ENCODE results near the gene TRIM17.

Gene TRIM17

DNA sequence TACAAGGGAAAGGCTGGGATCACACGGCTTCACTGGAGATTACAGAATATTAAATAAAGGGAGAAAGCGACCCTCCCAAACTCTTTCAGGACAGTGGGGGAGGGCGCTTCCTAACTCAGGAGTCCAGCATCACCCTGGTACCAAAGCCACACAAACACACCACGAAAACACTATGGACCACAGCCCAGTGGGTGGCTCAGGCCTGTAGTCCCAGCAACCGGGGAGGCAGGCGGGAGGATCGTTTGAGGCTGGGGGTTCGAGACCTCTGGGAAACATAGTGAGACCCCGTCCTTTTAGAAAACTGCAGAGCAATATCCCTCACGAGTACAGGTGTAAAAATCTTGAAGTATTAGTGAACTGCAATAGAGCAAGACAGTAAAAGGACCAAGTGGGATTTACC, 26.0 kb downstream of the TRIM17 start:
- TF ChIP-seq EP300 (IDR thresholded peaks at IDR 0.05; ENCODE audit: borderline replicate concordance) (no peak), EGR1 (IDR thresholded peaks at IDR 0.05) (no peak), YY1 (IDR thresholded peaks at IDR 0.05; ENCODE audit: low read depth) (no peak), CREB1 (IDR thresholded peaks at IDR 0.05; ENCODE audit: low read depth) (no peak)
- TF ChIP-seq, protein P1, sequence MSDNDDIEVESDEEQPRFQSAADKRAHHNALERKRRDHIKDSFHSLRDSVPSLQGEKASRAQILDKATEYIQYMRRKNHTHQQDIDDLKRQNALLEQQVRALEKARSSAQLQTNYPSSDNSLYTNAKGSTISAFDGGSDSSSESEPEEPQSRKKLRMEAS (IDR thresholded peaks at IDR 0.05), result no peak
- TF ChIP-seq, protein P2, sequence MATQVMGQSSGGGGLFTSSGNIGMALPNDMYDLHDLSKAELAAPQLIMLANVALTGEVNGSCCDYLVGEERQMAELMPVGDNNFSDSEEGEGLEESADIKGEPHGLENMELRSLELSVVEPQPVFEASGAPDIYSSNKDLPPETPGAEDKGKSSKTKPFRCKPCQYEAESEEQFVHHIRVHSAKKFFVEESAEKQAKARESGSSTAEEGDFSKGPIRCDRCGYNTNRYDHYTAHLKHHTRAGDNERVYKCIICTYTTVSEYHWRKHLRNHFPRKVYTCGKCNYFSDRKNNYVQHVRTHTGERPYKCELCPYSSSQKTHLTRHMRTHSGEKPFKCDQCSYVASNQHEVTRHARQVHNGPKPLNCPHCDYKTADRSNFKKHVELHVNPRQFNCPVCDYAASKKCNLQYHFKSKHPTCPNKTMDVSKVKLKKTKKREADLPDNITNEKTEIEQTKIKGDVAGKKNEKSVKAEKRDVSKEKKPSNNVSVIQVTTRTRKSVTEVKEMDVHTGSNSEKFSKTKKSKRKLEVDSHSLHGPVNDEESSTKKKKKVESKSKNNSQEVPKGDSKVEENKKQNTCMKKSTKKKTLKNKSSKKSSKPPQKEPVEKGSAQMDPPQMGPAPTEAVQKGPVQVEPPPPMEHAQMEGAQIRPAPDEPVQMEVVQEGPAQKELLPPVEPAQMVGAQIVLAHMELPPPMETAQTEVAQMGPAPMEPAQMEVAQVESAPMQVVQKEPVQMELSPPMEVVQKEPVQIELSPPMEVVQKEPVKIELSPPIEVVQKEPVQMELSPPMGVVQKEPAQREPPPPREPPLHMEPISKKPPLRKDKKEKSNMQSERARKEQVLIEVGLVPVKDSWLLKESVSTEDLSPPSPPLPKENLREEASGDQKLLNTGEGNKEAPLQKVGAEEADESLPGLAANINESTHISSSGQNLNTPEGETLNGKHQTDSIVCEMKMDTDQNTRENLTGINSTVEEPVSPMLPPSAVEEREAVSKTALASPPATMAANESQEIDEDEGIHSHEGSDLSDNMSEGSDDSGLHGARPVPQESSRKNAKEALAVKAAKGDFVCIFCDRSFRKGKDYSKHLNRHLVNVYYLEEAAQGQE (IDR thresholded peaks at IDR 0.05; ENCODE audit: low read depth), result no peak

DNA sequence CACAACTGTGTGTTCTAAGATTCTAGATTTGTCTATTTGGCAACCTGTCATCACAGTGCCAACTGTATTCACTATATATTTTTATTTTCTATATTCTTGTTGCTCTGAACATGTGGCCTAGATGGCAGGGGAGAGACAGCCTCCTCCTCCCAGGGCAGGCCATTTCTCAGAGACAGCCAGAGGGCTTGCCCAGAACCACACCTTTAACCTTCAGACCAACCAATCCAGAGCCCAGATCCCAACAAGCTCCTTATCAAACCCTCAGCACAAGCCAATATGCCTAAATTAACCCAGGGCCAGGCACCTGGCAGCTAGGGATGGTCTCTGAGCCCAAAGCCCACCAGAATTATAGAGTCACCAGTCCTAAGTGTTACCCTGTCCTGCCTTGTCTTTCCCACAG, 29.3 kb downstream of the TRIM17 start:
- TF ChIP-seq, protein P1 (IDR thresholded peaks at IDR 0.05), result no peak
- TF ChIP-seq CREB1 (IDR thresholded peaks at IDR 0.05; ENCODE audit: low read depth), result no peak
- no peak for TF ChIP-seq EP300 (IDR thresholded peaks at IDR 0.05; ENCODE audit: borderline replicate concordance)
- no peak for TF ChIP-seq ZBTB7A (IDR thresholded peaks at IDR 0.05; ENCODE audit: low read depth)
- no peak for TF ChIP-seq RAD21 (IDR thresholded peaks at IDR 0.05; ENCODE audit: low read depth)
- no peak for TF ChIP-seq CEBPB (IDR thresholded peaks at IDR 0.05)
- TF ChIP-seq TAF1 (IDR thresholded peaks at IDR 0.05; ENCODE audit: low read depth), result no peak
- TF ChIP-seq FOXM1 (IDR thresholded peaks at IDR 0.05; ENCODE audit: borderline replicate concordance, low read depth), result no peak
- TF ChIP-seq, protein P2 (IDR thresholded peaks at IDR 0.05; ENCODE audit: low read depth), result no peak
- TF ChIP-seq NFIC (IDR thresholded peaks at IDR 0.05), result no peak
- no peak for TF ChIP-seq TCF12 (IDR thresholded peaks at IDR 0.05; ENCODE audit: low read depth)
- no peak for TF ChIP-seq TEAD4 (IDR thresholded peaks at IDR 0.05)
- no peak for TF ChIP-seq YY1 (IDR thresholded peaks at IDR 0.05; ENCODE audit: low read depth)
- TF ChIP-seq, protein P3, sequence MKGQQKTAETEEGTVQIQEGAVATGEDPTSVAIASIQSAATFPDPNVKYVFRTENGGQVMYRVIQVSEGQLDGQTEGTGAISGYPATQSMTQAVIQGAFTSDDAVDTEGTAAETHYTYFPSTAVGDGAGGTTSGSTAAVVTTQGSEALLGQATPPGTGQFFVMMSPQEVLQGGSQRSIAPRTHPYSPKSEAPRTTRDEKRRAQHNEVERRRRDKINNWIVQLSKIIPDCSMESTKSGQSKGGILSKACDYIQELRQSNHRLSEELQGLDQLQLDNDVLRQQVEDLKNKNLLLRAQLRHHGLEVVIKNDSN (IDR thresholded peaks at IDR 0.05), result no peak
- TF ChIP-seq EGR1 (IDR thresholded peaks at IDR 0.05), result no peak

DNA sequence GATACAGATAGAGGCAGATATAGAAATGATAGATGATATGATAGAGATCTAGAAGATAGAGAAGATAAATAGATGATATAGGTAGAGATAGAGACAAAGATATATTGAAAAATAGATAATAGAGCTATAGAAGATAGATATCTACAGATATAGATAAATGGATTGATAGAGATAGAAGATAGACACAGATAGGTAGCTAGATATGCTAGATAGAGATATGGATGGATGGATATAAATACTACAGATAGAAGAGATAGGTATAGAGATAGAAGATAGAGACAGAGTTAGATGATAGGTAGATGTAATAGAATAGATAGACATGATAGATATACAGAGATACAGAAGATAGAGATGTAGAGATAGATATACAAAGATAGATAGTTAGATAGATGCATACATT, 31.4 kb downstream of the TRIM17 start:
- TF ChIP-seq TAF1 (IDR thresholded peaks at IDR 0.05; ENCODE audit: low read depth), result no peak
- TF ChIP-seq CREB1 (IDR thresholded peaks at IDR 0.05; ENCODE audit: low read depth), result no peak
- TF ChIP-seq, protein P2 (IDR thresholded peaks at IDR 0.05; ENCODE audit: low read depth), result no peak
- no peak for TF ChIP-seq CEBPB (IDR thresholded peaks at IDR 0.05)

DNA sequence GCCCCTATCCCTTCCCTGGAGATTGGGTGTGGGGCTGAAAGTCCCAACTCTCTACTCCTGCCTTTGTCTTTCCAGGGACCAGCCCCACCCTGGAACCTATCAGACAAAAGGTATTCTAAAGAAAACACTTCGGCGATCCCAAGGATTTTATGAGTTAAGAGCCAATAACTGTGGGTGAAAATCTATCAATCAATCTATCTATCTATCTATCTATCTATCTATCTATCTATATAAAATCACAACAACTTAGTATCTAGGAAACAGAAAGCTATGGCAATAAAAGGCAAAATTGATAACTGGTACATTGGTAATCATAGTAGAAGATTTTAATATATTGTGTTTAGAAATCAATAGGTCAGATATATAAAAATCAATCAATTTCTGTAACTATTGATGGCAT, 32.9 kb downstream of the TRIM17 start:
- no peak for TF ChIP-seq TAF1 (IDR thresholded peaks at IDR 0.05; ENCODE audit: low read depth)
- no peak for TF ChIP-seq TCF12 (IDR thresholded peaks at IDR 0.05; ENCODE audit: low read depth)
- no peak for TF ChIP-seq CREB1 (IDR thresholded peaks at IDR 0.05; ENCODE audit: low read depth)
- no peak for TF ChIP-seq EP300 (IDR thresholded peaks at IDR 0.05; ENCODE audit: borderline replicate concordance)
- TF ChIP-seq, protein P1 (IDR thresholded peaks at IDR 0.05), result no peak
- TF ChIP-seq FOXM1 (IDR thresholded peaks at IDR 0.05; ENCODE audit: borderline replicate concordance, low read depth), result no peak
- TF ChIP-seq, protein P3 (IDR thresholded peaks at IDR 0.05), result no peak
- no peak for TF ChIP-seq CEBPB (IDR thresholded peaks at IDR 0.05)
- TF ChIP-seq YY1 (IDR thresholded peaks at IDR 0.05; ENCODE audit: low read depth), result no peak
- no peak for TF ChIP-seq EGR1 (IDR thresholded peaks at IDR 0.05)
- TF ChIP-seq NFIC (IDR thresholded peaks at IDR 0.05), result no peak
- TF ChIP-seq TEAD4 (IDR thresholded peaks at IDR 0.05), result no peak
- TF ChIP-seq RAD21 (IDR thresholded peaks at IDR 0.05; ENCODE audit: low read depth), result no peak
- TF ChIP-seq, protein P2 (IDR thresholded peaks at IDR 0.05; ENCODE audit: low read depth), result no peak
- TF ChIP-seq ZBTB7A (IDR thresholded peaks at IDR 0.05; ENCODE audit: low read depth), result no peak
